GM19023 (cell line): ENCODE data around the gene PDCL3.

ENCODE experiments used
- ATAC-seq: cut with Tn5 transposase; IDR thresholded peaks from one replicate; pipeline ENCODE4 v1.9.1; 2021; ENCODE audit warnings: mild to moderate bottlenecking, moderate library complexity; ENCODE audit not compliant: unreplicated experiment

Gene PDCL3

DNA sequence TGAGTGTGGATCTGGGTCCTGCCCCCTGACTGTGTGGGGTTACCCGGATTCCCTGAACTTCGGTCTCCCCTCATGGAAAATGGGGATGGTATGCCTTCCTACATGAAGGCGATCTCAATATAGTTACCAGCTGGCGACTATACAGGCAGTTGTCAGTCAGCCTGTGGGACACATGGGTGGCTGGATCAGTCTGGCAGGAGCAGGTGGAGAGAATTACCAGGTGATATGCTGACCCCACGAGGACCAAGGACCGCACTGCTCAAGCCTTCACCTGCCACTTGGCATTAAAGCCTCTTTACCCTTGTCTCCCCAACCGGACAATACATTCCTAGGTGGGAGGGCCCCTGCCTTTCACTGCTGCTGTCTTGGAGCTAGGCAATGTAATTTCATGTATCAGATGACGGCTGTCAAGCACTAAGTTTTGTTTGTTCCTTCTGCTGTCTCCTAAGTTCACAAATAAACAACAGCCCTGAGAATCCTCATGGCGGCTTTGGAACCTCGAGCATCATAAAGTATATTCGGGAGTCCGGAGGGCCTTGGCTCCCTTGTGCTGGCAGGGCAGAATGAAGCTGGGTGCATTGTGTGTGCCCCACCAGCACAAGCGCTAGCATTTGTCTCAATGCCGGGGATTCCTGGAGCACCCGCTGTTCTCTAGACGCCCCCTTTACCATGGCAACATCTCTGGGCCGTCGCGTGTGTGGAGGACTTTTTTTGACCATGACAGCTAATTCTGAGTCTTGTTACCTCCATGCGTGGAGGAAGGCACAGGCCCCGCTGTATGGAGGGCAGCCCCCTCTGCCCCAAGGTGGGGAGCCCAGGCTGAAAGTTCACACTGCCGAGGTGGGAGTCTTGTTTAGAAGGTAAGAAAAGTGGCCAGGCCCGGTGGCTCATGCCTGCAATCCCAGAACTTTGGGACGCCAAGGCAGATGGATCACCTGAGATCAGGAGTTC is 48.6 kb downstream of the PDCL3 start:
- ATAC-seq = no peak

DNA sequence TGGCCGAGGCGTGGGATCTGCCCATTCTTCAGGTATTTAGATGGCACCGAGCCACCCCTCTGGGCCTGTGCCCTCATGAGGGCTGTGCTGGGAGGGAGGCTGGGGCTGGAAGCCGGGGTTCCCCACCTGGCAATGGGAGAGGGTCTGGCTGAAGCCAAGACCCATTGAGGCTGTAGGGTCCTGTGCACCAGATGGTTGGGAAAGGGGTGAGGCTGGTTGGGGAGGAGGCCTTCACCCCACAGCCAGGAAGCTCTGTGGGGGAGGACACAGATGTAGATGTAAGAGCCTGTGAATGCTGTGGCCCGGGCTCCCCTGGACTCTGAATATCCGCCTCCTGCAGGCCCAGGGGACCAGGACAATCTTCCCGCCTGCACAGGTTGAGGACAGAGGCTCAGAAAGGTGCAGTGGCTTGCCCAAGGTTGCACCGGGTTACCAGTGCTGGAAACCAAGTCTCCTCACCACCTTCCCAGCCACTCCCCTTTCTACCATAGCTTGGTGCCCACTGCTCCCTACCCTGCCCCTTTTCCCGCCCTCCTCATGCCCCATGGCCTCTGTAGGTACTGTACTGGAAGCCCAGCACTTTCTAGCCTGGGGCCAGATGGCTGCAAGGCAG is 49.7 kb downstream of the PDCL3 start:
- no peak for ATAC-seq

DNA sequence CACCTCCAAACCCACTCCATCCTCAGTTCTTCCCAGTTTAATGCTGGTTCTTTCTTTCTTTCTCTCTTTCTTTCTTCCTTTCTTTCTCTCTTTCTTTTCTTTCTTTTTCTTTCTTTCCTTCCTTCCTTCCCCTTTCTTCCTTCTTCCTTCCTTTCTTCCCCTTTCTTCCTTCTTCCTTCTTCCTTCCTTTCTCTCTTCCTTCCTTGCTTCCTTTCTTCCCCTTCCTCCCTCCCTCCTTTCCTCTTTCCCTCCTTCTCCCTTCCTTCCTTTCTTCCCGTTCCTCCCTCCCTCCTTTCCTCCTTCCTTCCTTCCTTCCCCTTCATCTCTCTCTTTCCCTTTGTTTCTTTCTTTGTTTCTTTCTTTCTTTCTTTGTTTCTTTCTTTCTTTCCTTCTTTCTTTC is 50.9 kb downstream of the PDCL3 start:
- no peak for ATAC-seq

DNA sequence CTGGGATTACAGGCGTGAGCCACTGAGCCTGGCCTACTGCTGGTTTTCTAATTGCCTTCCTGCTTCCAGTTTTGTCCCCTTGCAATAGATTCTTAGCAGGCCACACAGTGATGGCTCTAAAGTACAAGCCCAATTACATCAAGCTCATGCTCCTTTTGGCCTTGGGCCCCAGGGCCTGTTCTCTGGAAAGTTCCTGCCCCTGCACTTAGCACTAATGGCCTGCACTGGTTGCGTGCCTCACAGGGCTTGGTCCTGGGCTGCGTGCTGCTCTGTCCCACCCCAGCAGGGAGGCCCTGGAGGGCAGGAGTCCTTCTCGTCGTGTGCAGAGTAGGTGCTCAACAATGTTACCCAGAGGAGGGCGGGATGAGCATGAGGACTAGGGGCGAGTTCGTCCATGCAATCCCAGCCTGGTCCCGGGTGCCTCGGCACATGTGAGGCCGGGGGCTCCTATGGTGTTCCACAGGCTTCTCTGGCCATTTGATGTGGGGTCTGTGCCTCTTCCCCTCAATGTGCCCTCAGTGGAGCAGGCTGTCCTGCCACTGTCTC is 51.7 kb downstream of the PDCL3 start:
- ATAC-seq = no peak

DNA sequence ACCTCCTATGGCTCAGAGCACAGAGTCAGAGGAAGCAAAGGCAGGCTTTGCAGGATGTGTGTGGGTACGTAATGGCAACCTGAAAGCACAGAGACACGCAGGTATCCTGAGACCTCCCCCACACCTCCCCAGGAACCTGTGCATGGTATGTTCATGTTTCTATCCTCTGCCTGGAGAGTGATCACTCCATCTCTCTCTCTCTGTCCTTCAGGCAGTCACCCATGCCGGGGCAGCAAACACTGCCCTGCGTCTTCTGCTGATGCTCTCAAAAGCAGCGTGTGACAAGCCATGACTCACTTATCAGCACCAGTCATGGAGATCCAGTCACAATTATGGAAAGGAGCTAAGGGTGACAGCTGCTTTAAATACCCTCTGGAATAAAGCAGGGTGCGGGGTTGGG is 52.7 kb downstream of the PDCL3 start:
- no peak for ATAC-seq

DNA sequence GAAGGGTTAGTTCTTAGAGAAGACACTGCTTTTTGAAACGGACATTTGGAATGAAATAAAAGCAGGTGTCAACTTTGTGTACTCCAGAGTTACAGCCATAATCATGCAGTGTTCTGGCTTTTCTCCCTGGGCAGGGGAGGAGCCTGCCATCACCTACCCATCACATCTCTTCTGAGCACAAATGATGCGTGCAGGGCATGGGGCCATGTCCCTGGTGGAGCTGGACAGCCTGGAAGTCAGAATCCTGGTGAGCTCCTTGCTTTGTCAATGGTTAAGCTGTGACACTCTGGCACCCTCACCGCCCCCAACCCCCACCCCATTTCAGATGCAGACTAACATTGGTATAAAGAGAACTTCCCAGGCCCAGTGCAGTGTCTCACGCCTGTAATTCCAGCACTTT is 53.1 kb downstream of the PDCL3 start:
- ATAC-seq = no peak

DNA sequence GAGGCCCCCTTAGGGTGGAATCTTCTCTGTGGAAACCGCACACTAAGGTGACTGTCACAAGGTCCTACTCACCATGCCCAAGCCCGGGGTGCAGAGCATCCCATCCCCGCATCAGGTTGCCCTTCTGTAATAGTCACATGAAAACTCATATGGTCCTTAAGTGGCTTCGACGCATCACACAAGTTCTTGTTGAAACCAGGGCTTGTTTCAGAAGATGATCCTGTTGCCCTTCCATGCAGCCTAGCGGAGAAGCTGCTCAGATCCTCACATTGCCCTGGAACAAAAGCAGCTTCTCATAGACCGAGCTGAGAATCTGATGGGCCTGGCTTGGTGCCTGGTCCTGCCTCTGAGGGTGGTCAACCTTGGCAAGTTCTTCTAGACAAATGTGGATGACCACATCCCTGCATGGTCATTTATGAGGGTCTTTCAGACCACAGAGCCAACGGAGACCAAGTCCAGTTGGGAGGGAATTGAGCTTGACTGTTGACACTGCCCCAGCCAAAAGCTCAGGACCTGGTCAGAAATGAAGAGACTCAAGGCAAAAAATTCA is 54.1 kb downstream of the PDCL3 start:
- ATAC-seq = no peak

DNA sequence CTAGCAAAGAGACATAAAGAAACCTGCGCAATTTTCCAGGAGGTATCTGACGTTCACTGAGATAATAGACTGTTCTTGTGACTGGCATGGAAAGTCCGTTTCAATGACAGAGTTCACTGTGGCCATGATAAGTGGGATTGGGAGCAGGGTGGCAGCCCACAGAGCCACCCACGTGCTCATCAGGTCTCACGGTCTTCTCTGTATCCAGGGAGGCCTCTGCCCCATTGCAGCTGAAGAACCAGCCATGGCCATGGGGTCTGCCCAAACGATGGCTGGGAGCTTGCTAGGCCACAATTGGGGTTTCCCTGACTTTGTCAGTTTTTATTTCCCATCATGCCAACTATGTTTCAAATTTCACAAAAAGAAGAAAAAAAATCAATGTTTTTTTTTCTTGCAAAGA is 57.2 kb downstream of the PDCL3 start:
- no peak for ATAC-seq

DNA sequence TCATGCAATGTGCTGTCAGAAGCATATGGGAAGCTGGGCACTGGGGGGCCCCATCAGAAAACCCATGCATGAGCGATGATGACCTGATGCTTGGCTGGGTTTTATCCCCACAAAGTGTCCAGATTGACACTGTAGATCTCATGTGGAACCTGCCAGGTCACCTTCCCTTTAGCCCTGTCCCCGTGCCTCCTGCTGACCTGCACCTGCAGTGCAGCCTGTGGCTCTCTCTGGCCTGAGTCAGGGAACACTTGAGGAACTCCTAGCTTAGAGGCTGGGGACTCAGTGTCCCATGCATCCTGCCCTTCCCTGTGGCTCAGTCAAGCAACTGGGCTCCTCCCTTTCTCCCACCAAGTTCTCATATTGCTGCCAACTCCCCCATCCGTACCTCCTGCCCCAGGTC is 57.7 kb downstream of the PDCL3 start:
- ATAC-seq = no peak

DNA sequence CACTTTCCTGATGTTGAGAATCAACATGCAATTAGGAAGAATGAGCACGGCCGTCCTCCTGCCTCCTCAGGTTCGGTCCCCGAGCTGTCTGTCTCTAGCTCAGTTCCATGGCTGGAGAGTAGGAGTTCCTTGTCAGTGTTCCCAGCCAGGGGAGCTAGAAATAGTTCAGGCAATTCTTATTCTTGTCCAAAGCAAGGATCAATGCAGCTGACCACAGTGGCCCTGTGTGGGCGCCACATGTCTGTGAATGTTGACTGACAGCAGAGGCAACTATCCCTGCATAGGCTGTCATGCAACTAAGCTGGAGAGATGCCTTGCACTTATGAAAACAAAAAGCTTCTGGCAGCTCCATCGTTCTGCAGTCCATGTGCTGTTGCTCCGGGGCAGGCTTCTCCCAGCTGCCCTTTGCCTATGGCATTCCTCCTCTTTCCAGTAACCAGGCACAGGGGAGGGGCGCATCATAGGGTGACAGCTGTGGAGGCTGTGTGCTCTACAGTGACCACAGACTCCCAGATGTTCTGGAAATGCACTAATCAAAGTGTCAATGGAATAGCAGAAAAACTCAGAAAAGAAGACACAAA is 58.7 kb downstream of the PDCL3 start:
- no peak for ATAC-seq

DNA sequence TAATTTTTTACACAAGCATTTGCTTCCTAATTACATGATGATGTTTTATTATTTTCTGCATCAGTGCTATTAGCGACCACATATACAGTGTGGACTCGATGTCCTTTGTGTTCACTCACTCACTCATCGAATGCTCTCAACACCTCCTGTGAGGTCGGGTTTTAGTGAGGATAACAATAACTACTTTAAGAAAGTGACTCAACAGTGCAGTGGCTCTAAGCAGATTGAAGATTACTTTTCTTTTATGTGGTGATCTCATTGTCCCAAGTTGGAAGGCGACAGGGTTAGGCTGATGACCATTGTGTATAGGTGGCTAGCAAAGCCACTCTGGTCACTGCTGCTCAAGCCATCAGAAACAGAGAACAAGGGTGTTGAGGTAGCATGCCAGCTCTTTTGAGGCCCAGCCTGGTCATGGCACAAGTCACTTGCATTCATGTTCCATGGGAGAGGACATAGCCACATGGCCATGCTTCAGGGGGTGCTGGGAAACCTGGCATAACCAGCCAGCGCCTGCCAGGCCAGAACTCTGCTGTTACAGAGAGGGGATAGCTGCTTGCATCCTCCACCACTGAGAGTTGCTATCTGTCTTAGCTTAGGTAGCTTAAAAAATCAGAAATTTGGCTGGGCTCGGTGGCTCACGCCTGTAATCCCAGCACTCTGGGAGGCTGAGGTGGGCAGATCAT is 60.4 kb downstream of the PDCL3 start:
- no peak for ATAC-seq

DNA sequence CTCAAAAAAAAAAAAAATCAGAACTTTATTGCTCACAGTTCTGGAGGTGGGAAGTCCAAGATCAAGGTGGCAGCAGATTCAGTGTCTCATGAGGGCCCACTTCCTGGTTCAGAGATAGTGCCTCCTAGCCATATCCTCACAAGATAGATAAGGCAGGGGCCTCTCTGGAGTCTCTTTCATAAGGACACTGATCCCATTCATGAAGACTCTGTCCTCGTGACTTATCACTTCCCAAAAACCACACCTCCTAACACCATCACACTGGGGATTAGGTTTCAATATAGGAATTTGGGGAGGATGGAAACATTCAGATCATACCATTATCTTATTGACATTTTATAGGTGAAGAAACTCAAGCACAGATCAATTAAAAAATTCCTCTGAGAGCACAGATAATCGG is 61.1 kb downstream of the PDCL3 start:
- no peak for ATAC-seq

DNA sequence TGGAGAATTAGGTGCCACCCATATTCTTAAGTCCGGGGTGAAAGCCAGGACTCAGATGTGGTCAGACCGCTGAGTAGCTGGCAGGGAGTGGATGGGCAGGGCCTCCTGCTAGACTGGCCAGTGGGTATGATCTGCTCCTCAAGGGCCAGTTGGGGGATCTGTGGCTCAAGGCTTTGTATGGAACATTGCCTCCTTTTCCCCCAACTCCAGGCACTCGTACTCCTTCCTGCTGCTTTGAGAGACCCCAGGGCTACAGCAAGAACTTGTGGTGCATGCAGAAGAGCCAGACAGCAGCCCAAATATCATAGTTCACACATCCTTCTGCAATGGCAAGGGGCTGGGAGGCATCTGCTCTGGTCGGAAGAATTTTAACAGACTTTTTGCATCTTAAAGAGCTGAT is 61.7 kb downstream of the PDCL3 start:
- ATAC-seq = no peak

DNA sequence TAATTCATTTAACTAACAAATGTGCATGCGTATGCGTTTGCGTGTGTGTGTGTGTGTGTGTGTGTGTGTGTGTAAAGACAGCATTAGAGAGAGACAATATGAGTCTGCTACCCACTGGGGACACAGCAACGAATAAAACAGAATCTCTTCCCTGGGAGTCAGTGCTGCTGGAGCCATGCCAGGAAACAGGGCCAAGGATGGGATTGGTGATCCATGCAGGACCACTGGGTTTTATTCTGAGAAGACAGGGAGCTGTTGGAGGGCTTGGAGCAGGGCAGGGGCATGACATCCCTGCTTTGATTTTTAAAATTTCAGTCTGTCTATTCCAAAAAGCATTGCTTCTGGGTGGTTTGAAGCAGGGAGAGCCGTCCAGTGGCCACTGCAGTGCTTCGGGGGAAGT is 62.9 kb downstream of the PDCL3 start:
- ATAC-seq = no peak
